Head of caudate nucleus (tissue), 42 donors: ENCODE measurements around the gene INPP5D.

Experiments
- DNase-seq, 42 donors: peaks; one replicate each; pipeline versions ENCODE4 v3.0.0 to v3.0.0-alpha.2; 2020 to 2021; ENCODE audit warnings: mixed read lengths in 7 of 42
- intact Hi-C: fragments of 100-400 bp; cut with DNase I; formaldehyde crosslinking; loops from one replicate; pipeline ENCODE4 v1.15.0; 2022

The INPP5D gene

DNA sequence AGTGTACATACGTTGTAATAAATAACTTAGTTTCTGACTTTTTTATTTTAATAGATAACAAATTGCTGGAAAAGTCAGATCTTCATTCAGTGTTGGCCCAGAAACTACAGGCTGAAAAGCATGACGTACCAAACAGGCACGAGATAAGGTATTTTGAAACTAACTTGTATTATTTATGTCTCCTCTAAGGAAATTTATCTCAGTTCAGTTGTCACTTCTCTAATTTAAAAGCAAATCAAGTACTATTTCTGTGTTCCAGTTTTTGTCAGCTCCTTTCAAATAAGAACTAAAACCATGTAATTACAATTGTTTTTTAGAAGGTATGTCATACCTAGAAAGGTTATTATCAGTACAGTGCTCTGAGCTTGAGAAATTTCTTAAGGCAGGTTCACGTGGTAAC, 195.9 kb downstream of the INPP5D start:
- DNase-seq = no peak
- intact Hi-C loops = no loop called here
